GM06990 (cell line): ENCODE data around the gene EVC.

Experiments used
- DNase-seq: peaks from one replicate; pipeline ENCODE4 v3.0.0-alpha.2; 2011; ENCODE audit not compliant: insufficient read length; ENCODE audit errors: extremely low read depth
- H3K27me3 ChIP-seq: replicated peaks from 2 replicates; pipeline ENCODE4 v1.6.0; 2011; ENCODE audit warnings: low read length; ENCODE audit not compliant: control insufficient read depth, insufficient read depth
- H3K36me3 ChIP-seq: 2 replicates; pipeline ENCODE4 v1.5.1; 2011; ENCODE audit warnings: low read length; ENCODE audit not compliant: control insufficient read depth, insufficient read depth
- H3K4me3 ChIP-seq: replicated peaks from 2 replicates; pipeline ENCODE4 v1.5.1; 2011; ENCODE audit warnings: low read depth, mild to moderate bottlenecking, control low read depth, low read length
- CTCF ChIP-seq: IDR thresholded peaks from 2 replicates; pipeline ENCODE4 v1.5.1; 2011; ENCODE audit warnings: low read length, control low read depth, mild to moderate bottlenecking, inconsistent platforms; ENCODE audit not compliant: insufficient read depth, poor library complexity, severe bottlenecking

EVC gene

GRCh38 chr4:5816851-5817375, 105.9 kb downstream of the EVC start:
- Histone ChIP-seq H3K4me3 (no peak overlapping the region), H3K36me3 (peaks cover 14% of the 10 kb centered on the region), H3K27me3 (no peaks in the 10 kb centered on the region)
- no peak for DNase-seq
- no peak for TF ChIP-seq CTCF

GRCh38 chr4:5821665-5822358, 110.8 kb downstream of the EVC start:
- peaks cover 5% of the 10 kb centered on the region; the same call in 1 of the 2 replicates for H3K36me3 ChIP-seq

DNA sequence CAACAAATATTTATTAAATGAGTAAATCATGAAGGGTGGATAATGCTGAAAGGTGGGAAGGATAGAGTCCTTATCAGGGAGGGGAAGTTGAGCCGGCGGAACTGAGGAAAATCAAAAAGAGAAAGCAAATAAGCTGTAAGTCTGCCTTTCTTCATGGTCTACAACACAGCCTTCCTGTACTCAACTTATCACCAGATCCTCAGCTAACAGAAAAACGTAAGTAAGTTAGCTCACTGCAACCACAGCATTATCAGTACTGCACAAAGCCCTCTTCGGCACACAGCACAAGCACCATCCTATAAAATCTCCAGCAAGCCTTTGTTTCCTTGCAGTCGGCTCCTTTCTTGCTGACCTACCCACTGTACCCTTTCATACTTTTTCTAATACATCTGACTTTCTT, 111.6 kb downstream of the EVC start:
- H3K36me3 ChIP-seq, result 0 out of 2 replicates have a peak, but pooled peaks cover 3% of the 10 kb centered on the region
- no peak for DNase-seq
- no peak overlapping the region for H3K4me3 ChIP-seq
- no peaks in the 10 kb centered on the region for H3K27me3 ChIP-seq
- TF ChIP-seq CTCF, result no peak

More at GRCh38 chr4:5821665-5822358, 110.8 kb downstream of the EVC start:
- no peak overlapping the region for H3K4me3 ChIP-seq
- peak; percentile 72 for TF ChIP-seq CTCF
- no peak for DNase-seq
- no peaks in the 10 kb centered on the region for H3K27me3 ChIP-seq

- no peak for TF ChIP-seq CTCF
- 0 out of 2 replicates have a peak, but pooled peaks cover 3% of the 10 kb centered on the region for H3K36me3 ChIP-seq
- no peak for DNase-seq
Measured at GRCh38 chr4:5823542-5824211, 112.7 kb downstream of the EVC start.

GRCh38 chr4:5824227-5824626, 113.2 kb downstream of the EVC start:
- no peak for DNase-seq
- Histone ChIP-seq H3K27me3 (no peaks in the 10 kb centered on the region), H3K36me3 (0 out of 2 replicates have a peak, but pooled peaks cover 2% of the 10 kb centered on the region), H3K4me3 (no peak overlapping the region)
- TF ChIP-seq CTCF, result no peak

More at GRCh38 chr4:5823542-5824211, 112.7 kb downstream of the EVC start:
- no peaks in the 10 kb centered on the region for H3K27me3 ChIP-seq
- no peak overlapping the region for H3K4me3 ChIP-seq
